Liver (tissue), 9 donors: ENCODE measurements around the gene OMP. TPM values are rescaled to one million over a fixed set of nuclear protein-coding genes. Genes with fewer than 3 reads are reported as not detected.

Source experiments
- DNase-seq: peaks from one replicate; pipeline ENCODE4 v3.0.0-alpha.2; 2017; ENCODE audit warnings: low spot score
- H3K27ac ChIP-seq, 2 donors: one replicate each; pipeline ENCODE4 v1.7.0; 2013; ENCODE audit warnings: inconsistent platforms in 2 of 2, low read length in 2 of 2, control low read depth in 1 of 2, low read depth in 1 of 2, mild to moderate bottlenecking in 1 of 2
- H3K27me3 ChIP-seq, 4 donors: one replicate each; pipeline versions ENCODE4 v1.6.1 to v1.7.0; 2013; ENCODE audit warnings: low read length in 3 of 4, inconsistent platforms in 1 of 4, mild to moderate bottlenecking in 1 of 4, moderate library complexity in 1 of 4; ENCODE audit not compliant: control insufficient read depth in 4 of 4, insufficient read depth in 4 of 4
- H3K36me3 ChIP-seq, 4 donors: one replicate each; pipeline versions ENCODE4 v1.6.1 to v1.7.0; 2013; ENCODE audit warnings: low read length in 3 of 4, mild to moderate bottlenecking in 3 of 4, low read depth in 1 of 4, moderate library complexity in 1 of 4; ENCODE audit not compliant: control insufficient read depth in 4 of 4, insufficient read depth in 3 of 4
- H3K4me1 ChIP-seq, 4 donors: one replicate each; pipeline versions ENCODE4 v1.6.1 to v1.7.0; 2013; ENCODE audit warnings: low read length in 3 of 4, mild to moderate bottlenecking in 3 of 4, moderate library complexity in 1 of 4; ENCODE audit not compliant: control insufficient read depth in 4 of 4, insufficient read depth in 4 of 4
- H3K4me3 ChIP-seq, 3 donors: one replicate each; pipeline versions ENCODE4 v1.6.1 to v1.7.0; 2013; ENCODE audit warnings: low read length in 3 of 3, control low read depth in 1 of 3, low read depth in 1 of 3, mild to moderate bottlenecking in 1 of 3
- H3K9ac ChIP-seq, 2 donors: one replicate each; pipeline ENCODE4 v1.7.0; 2013; ENCODE audit warnings: low read length in 2 of 2, mild to moderate bottlenecking in 2 of 2, moderate library complexity in 2 of 2, control low read depth in 1 of 2, low read depth in 1 of 2
- H3K9me3 ChIP-seq, 4 donors: one replicate each; pipeline versions ENCODE4 v1.6.1 to v1.7.0; 2013; ENCODE audit warnings: low read length in 3 of 4; ENCODE audit not compliant: control insufficient read depth in 4 of 4
- EGR1 ChIP-seq, 2 donors: IDR thresholded peaks; 2 replicates each; pipeline ENCODE4 v1.6.1; 2016 to 2018; ENCODE audit warnings: antibody characterized with exemption in 2 of 2, low read depth in 2 of 2
- FOXA2 ChIP-seq: IDR thresholded peaks from 2 replicates; pipeline ENCODE4 v1.6.1; 2016; ENCODE audit warnings: antibody characterized with exemption
- GABPA ChIP-seq, 2 donors: IDR thresholded peaks in 1 of 2; conservative IDR thresholded peaks in 1 of 2; 2 replicates each; pipeline ENCODE4 v1.6.1; 2016; ENCODE audit warnings: antibody characterized with exemption in 2 of 2, mild to moderate bottlenecking in 1 of 2, moderate library complexity in 1 of 2
- HNF4A ChIP-seq, 2 donors: conservative IDR thresholded peaks; 2 replicates each; pipeline ENCODE4 v1.6.1; 2016; ENCODE audit warnings: antibody characterized with exemption in 2 of 2, mild to moderate bottlenecking in 2 of 2
- HNF4G ChIP-seq: IDR thresholded peaks from 2 replicates; pipeline ENCODE4 v1.6.1; 2016; ENCODE audit warnings: antibody characterized with exemption
- JUND ChIP-seq, 2 donors: IDR thresholded peaks; 2 replicates each; pipeline ENCODE4 v1.6.1; 2016; ENCODE audit warnings: antibody characterized with exemption in 2 of 2
- NR2F2 ChIP-seq: IDR thresholded peaks from 2 replicates; pipeline ENCODE4 v1.6.1; 2016; ENCODE audit warnings: antibody characterized with exemption
- RAD21 ChIP-seq, 2 donors: IDR thresholded peaks; 2 replicates each; pipeline ENCODE4 v1.6.1; 2016; ENCODE audit warnings: antibody characterized with exemption in 2 of 2, mild to moderate bottlenecking in 2 of 2
- RXRA ChIP-seq, 2 donors: IDR thresholded peaks; 2 replicates each; pipeline ENCODE4 v1.6.1; 2017 to 2018; ENCODE audit warnings: antibody characterized with exemption in 2 of 2, mild to moderate bottlenecking in 1 of 2
- SP1 ChIP-seq: IDR thresholded peaks from 2 replicates; pipeline ENCODE4 v1.6.1; 2018; ENCODE audit warnings: antibody characterized with exemption, mild to moderate bottlenecking
- TAF1 ChIP-seq: conservative IDR thresholded peaks from 2 replicates; pipeline ENCODE4 v1.6.1; 2016; ENCODE audit warnings: antibody characterized with exemption, mild to moderate bottlenecking
- YY1 ChIP-seq: IDR thresholded peaks from 2 replicates; pipeline ENCODE4 v1.6.1; 2016; ENCODE audit warnings: antibody characterized with exemption, mild to moderate bottlenecking
- WGBS: extraction: QIAGEN DNeasy Blood & Tissue Kit; methylation state at CpG from one replicate; pipeline ENCODE4 v1.1.7; 2013; 5-methylcytosine and 5-hydroxymethylcytosine counted together
- polyA plus RNA-seq, 2 donors: library from polyadenylated mRNA; stranded (reverse) in 1 of 2; unstranded in 1 of 2; fragments of 200-250 nt in 1 of 2; fragments of >200 nt in 1 of 2; fragmentation: Nextera tagmentation in 1 of 2; extraction: Ambion mirVana in 1 of 2; gene quantifications; one replicate each; pipeline versions ENCODE4 v1.2.1 to v1.2.3, GENCODE V29; 2013 to 2015
- total RNA-seq, 2 donors: library from RNA; depleted of rRNA; stranded (reverse); fragments of >200 nt; gene quantifications; one replicate each; pipeline ENCODE4 v1.2.3, GENCODE V29; 2014
- TF ChIP-seq, protein P1 (sequence below): IDR thresholded peaks from 2 replicates; pipeline ENCODE4 v1.6.1; 2016; ENCODE audit warnings: antibody characterized with exemption, mild to moderate bottlenecking
- TF ChIP-seq, protein P2 (sequence below): IDR thresholded peaks from 2 replicates; pipeline ENCODE4 v1.6.1; 2016; ENCODE audit warnings: antibody characterized with exemption
- TF ChIP-seq, protein P3 (sequence below): IDR thresholded peaks from 2 replicates; pipeline ENCODE4 v1.6.1; 2016; ENCODE audit warnings: antibody characterized with exemption
- TF ChIP-seq, protein P4 (sequence below): IDR thresholded peaks from 2 replicates; pipeline ENCODE4 v1.6.1; 2016; ENCODE audit warnings: antibody characterized with exemption
- TF ChIP-seq, protein P5 (sequence below): fragments of 150-350 bp; IDR thresholded peaks from 2 replicates; pipeline ENCODE4 v1.5.1; 2017; ENCODE audit warnings: improper control_type of control experiment, low read depth, low read length; ENCODE audit not compliant: missing input control
- donor health status: healthy.
- donor health status: healthy.
- donor health status: healthy.
- donor health status: healthy.
- donor health status: healthy.

OMP gene
- total and polyA plus RNA-seq, 4 donors: 0.24 to 0.75 (median 0.65) TPM; not detected in 1

DNA sequence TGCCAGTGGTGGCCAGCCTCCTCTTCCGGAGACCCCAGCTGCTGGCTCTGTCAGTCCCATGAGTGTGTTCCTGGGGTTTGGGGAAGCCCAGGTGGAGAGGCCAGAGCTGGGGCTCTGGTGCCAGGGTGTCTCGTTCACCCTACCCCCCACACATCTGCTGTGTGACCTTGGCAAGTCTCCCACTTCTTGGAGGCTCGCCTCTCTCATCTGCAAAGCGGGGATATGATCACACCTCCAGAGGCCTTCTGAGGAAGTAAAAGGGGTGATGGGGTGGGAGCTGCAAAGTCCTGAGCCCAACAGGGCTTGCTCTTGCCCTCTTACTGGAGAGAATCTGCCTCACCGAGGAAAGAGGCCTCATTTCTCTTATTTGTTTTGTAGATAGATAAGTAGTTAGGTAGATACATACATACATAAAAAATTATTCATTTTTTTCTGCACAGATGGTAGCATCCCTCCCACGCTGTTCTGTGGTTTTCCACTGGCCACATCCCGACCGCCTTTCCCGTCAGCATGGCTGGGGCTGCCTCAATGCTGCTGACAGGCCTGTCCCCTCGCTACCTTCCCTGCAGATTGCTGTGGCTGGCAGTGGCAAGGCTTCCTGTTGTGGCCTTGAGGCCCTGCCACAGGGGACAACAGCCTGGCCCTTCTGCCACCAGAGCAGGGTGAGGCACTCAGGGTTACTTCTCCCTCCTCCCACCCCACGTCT is 49.3 kb downstream of the OMP start:
- Histone ChIP-seq H3K27ac (no peak overlapping the region), H3K9me3 (no peaks in the 10 kb centered on the region), H3K4me3 (no peak overlapping the region), H3K4me1 (peaks cover 9 to 22% (median 16%) of the 10 kb centered on the region in 4 donors), H3K9ac (no peak overlapping the region), H3K36me3 (peaks cover 0 to 12% (median under 1%) of the 10 kb centered on the region in 4 donors), H3K27me3 (no peaks in the 10 kb centered on the region)
- TF ChIP-seq, protein P1, sequence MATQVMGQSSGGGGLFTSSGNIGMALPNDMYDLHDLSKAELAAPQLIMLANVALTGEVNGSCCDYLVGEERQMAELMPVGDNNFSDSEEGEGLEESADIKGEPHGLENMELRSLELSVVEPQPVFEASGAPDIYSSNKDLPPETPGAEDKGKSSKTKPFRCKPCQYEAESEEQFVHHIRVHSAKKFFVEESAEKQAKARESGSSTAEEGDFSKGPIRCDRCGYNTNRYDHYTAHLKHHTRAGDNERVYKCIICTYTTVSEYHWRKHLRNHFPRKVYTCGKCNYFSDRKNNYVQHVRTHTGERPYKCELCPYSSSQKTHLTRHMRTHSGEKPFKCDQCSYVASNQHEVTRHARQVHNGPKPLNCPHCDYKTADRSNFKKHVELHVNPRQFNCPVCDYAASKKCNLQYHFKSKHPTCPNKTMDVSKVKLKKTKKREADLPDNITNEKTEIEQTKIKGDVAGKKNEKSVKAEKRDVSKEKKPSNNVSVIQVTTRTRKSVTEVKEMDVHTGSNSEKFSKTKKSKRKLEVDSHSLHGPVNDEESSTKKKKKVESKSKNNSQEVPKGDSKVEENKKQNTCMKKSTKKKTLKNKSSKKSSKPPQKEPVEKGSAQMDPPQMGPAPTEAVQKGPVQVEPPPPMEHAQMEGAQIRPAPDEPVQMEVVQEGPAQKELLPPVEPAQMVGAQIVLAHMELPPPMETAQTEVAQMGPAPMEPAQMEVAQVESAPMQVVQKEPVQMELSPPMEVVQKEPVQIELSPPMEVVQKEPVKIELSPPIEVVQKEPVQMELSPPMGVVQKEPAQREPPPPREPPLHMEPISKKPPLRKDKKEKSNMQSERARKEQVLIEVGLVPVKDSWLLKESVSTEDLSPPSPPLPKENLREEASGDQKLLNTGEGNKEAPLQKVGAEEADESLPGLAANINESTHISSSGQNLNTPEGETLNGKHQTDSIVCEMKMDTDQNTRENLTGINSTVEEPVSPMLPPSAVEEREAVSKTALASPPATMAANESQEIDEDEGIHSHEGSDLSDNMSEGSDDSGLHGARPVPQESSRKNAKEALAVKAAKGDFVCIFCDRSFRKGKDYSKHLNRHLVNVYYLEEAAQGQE: no peak
- TF ChIP-seq FOXA2 (no peak), EGR1 (IDR thresholded peaks at IDR 0.05; ENCODE audit: low read depth in 2 of 2) (no peak), NR2F2 (no peak), TAF1 (no peak), RAD21 (IDR thresholded peaks at IDR 0.05) (no peak), YY1 (no peak), GABPA (IDR thresholded peaks at IDR 0.05 in 1 of 2, conservative IDR thresholded peaks at IDR 0.05 in 1 of 2) (no peak), HNF4G (no peak), RXRA (IDR thresholded peaks at IDR 0.05) (no peak)
- TF ChIP-seq, protein P2, sequence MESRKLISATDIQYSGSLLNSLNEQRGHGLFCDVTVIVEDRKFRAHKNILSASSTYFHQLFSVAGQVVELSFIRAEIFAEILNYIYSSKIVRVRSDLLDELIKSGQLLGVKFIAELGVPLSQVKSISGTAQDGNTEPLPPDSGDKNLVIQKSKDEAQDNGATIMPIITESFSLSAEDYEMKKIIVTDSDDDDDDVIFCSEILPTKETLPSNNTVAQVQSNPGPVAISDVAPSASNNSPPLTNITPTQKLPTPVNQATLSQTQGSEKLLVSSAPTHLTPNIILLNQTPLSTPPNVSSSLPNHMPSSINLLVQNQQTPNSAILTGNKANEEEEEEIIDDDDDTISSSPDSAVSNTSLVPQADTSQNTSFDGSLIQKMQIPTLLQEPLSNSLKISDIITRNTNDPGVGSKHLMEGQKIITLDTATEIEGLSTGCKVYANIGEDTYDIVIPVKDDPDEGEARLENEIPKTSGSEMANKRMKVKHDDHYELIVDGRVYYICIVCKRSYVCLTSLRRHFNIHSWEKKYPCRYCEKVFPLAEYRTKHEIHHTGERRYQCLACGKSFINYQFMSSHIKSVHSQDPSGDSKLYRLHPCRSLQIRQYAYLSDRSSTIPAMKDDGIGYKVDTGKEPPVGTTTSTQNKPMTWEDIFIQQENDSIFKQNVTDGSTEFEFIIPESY: no peak
- TF ChIP-seq, protein P3, sequence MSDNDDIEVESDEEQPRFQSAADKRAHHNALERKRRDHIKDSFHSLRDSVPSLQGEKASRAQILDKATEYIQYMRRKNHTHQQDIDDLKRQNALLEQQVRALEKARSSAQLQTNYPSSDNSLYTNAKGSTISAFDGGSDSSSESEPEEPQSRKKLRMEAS: no peak
- TF ChIP-seq, protein P4, sequence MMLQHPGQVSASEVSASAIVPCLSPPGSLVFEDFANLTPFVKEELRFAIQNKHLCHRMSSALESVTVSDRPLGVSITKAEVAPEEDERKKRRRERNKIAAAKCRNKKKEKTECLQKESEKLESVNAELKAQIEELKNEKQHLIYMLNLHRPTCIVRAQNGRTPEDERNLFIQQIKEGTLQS: no peak
- WGBS: 84% methylated on average over 11 of the region's 11 CpGs
- no peak for DNase-seq

DNA sequence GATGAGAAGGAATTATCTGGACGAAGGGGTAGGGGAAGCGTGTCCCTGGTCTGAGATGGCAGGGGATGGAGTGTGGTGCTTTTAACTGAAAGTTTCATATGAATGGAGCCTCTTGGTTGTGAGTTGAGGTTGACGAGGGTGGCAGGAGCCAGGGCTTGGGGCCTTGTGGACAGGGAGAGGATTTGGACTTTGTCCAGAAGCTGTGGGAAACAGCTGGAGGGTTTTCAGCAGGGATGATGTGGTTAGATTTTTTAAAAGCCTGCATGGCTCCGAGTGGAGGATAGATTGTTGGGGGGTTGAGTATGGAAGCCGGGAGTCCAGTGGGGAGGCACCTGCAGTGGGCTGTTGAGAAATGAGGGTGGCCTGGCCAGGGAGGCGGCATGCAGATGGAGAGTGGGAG is 50.2 kb downstream of the OMP start:
- H3K9ac ChIP-seq: no peak overlapping the region
- 87% methylated on average over 6 of the region's 6 CpGs for WGBS
- H3K36me3 ChIP-seq: peaks cover 0 to 18% (median 1%) of the 10 kb centered on the region in 4 donors
- H3K4me3 ChIP-seq: no peak overlapping the region
- DNase-seq: no peak
- no peak overlapping the region for H3K27ac ChIP-seq
- no peaks in the 10 kb centered on the region for H3K9me3 ChIP-seq
- peaks cover 9 to 22% (median 16%) of the 10 kb centered on the region in 4 donors for H3K4me1 ChIP-seq
- H3K27me3 ChIP-seq: no peaks in the 10 kb centered on the region
- TF ChIP-seq EGR1 (IDR thresholded peaks at IDR 0.05; ENCODE audit: low read depth in 2 of 2) (no peak), HNF4G (no peak), HNF4A (conservative IDR thresholded peaks at IDR 0.05) (no peak), SP1 (no peak), YY1 (no peak), GABPA (IDR thresholded peaks at IDR 0.05 in 1 of 2, conservative IDR thresholded peaks at IDR 0.05 in 1 of 2) (no peak), TAF1 (no peak), JUND (IDR thresholded peaks at IDR 0.05) (no peak), FOXA2 (no peak)
- TF ChIP-seq, protein P4: no peak
- TF ChIP-seq, protein P2: no peak
- TF ChIP-seq, protein P5, sequence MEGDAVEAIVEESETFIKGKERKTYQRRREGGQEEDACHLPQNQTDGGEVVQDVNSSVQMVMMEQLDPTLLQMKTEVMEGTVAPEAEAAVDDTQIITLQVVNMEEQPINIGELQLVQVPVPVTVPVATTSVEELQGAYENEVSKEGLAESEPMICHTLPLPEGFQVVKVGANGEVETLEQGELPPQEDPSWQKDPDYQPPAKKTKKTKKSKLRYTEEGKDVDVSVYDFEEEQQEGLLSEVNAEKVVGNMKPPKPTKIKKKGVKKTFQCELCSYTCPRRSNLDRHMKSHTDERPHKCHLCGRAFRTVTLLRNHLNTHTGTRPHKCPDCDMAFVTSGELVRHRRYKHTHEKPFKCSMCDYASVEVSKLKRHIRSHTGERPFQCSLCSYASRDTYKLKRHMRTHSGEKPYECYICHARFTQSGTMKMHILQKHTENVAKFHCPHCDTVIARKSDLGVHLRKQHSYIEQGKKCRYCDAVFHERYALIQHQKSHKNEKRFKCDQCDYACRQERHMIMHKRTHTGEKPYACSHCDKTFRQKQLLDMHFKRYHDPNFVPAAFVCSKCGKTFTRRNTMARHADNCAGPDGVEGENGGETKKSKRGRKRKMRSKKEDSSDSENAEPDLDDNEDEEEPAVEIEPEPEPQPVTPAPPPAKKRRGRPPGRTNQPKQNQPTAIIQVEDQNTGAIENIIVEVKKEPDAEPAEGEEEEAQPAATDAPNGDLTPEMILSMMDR: no peak
